Right atrium auricular region (tissue), 2 donors: ENCODE data around the gene TCTN1. TPM values are rescaled to one million over a fixed set of nuclear protein-coding genes. Genes with fewer than 3 reads are reported as not detected.
"Not testable (repeated sequence)": the region's sequence is repeated elsewhere in the genome, so short reads cannot be mapped to it uniquely, and the experiment has no call there.

Experiments
- DNase-seq: peaks from one replicate; pipeline ENCODE4 v3.0.0-alpha.2; 2019; ENCODE audit warnings: low spot score
- H3K27ac ChIP-seq, 2 donors: fragments of 200-600 bp; sonication (generic); 1 replicate in 1 of 2; 2 replicates in 1 of 2; pipeline ENCODE4 v1.5.1; 2016 to 2019
- H3K27me3 ChIP-seq, 2 donors: fragments of 200-600 bp; sonication (generic); one replicate each; pipeline versions ENCODE4 v1.5.1 to v1.6.0; 2017 to 2019
- H3K36me3 ChIP-seq: fragments of 200-600 bp; sonication (generic); one replicate; pipeline ENCODE4 v1.5.1; 2016
- H3K4me1 ChIP-seq, 2 donors: fragments of 200-600 bp; sonication (generic); one replicate each; pipeline versions ENCODE4 v1.5.1 to v1.6.0; 2017 to 2019
- H3K4me3 ChIP-seq, 2 donors: fragments of 200-600 bp; sonication (generic); 1 replicate in 1 of 2; 2 replicates in 1 of 2; pipeline ENCODE4 v1.5.1; 2017 to 2019; ENCODE audit warnings: mild to moderate bottlenecking in 1 of 2, moderate library complexity in 1 of 2
- H3K9me3 ChIP-seq, 2 donors: fragments of 200-600 bp; sonication (generic); one replicate each; pipeline ENCODE4 v1.5.1; 2019
- total RNA-seq, 2 donors: library from RNA; depleted of rRNA; stranded (reverse); fragments of >200 nt; gene quantifications; one replicate each; pipeline ENCODE4 v1.1.0, GENCODE V29; 2016
- TF ChIP-seq, protein P1 (sequence below), 2 donors: fragments of 200-600 bp; sonication (generic); IDR thresholded peaks; one replicate each; pipeline ENCODE4 v1.5.1; 2019; ENCODE audit warnings: antibody characterized with exemption in 2 of 2

Gene TCTN1
- total RNA-seq, 2 donors from 2014 or later = 23.7 to 29.0 TPM

DNA sequence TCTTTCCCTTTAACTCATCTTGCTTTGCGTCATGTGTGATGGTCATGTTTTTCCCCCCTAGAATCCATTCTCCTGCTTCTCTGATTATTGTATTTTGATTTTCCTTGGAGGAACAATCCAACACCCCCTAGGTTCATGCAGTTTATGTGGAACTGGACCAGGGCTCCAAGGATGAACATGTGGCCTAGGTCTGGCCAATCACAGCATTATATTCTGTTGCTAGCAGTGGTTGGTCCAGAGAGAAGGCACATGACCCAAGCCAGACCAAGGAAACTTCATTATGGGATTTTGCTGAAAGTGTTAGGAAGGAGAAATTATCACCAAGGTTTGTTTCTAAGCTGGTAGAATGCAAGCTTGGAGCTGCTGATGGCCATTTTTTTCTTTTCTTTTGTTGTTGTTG lies 23.9 kb upstream of the TCTN1 start:
- Histone ChIP-seq H3K4me1 (peaks cover 0 to 22% of the 10 kb centered on the region in 2 donors), H3K4me3 (no peak overlapping the region), H3K27ac (peak overlapping the region in 1 of 2 donors; percentile 54), H3K27me3 (no peaks in the 10 kb centered on the region), H3K9me3 (no peaks in the 10 kb centered on the region), H3K36me3 (no peaks in the 10 kb centered on the region)
- DNase-seq = no peak
- TF ChIP-seq, protein P1, sequence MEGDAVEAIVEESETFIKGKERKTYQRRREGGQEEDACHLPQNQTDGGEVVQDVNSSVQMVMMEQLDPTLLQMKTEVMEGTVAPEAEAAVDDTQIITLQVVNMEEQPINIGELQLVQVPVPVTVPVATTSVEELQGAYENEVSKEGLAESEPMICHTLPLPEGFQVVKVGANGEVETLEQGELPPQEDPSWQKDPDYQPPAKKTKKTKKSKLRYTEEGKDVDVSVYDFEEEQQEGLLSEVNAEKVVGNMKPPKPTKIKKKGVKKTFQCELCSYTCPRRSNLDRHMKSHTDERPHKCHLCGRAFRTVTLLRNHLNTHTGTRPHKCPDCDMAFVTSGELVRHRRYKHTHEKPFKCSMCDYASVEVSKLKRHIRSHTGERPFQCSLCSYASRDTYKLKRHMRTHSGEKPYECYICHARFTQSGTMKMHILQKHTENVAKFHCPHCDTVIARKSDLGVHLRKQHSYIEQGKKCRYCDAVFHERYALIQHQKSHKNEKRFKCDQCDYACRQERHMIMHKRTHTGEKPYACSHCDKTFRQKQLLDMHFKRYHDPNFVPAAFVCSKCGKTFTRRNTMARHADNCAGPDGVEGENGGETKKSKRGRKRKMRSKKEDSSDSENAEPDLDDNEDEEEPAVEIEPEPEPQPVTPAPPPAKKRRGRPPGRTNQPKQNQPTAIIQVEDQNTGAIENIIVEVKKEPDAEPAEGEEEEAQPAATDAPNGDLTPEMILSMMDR (IDR thresholded peaks at IDR 0.05) = no peak

DNA sequence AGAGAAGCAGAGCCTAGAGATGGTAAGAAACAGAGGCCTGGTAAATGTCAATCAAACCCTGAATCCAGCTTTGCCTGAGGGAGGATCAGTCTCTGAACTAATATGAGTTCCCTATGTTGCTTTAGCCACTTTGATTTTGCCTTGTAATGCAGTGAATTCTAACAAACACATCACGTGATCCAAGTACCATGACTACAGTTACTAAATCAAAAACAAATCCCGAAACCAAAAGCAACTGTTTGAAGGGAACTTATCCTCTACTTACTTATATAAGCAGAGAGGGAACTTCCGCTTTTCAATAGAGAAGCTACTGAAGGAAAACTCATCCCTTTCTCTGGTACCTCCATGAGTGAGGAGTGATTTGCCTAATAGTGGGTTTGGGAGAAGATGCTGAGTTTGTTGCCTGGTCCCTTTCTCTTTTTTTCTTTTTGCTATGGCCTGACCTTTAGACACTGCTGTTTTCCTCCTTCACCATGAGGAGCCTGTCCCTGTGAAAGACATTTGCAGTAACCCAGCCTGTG lies 23.1 kb upstream of the TCTN1 start:
- Histone ChIP-seq H3K9me3 (no peaks in the 10 kb centered on the region), H3K4me1 (peaks cover 0 to 14% of the 10 kb centered on the region in 2 donors), H3K27ac (peak overlapping the region; percentile 44 to 54), H3K36me3 (no peaks in the 10 kb centered on the region), H3K4me3 (no peak overlapping the region), H3K27me3 (no peaks in the 10 kb centered on the region)
- DNase-seq = no peak
- TF ChIP-seq, protein P1 (IDR thresholded peaks at IDR 0.05) = no peak

DNA sequence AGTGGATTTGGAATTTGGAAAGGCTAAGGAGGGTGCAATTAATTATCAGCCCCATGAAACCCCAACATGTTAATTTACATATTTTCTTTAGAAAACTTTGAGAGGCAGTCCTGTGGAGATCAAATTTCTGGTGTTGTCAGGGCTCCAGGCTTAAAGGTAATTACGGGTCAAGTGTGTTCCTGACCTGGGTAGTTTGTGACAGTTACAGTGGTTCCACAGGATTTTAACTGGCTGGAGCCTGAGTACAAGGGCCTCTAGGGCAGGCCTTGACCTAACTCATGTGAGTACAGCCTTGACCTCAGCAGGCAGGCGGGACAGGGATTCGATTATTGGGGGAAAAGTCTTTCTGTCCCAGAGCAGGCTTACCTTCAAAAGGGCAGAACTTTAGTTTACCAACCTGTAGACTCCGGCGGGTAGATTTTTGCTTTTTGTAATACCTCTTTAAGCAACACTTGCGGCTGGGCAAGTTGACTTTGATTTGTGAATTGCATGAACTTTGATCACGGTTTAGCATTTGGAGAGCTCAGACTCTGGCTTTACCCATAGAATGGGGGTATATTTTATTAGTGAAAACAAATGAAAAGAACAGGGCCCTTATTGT lies 22.4 kb upstream of the TCTN1 start:
- H3K27ac ChIP-seq = peak overlapping the region; percentile 23 to 54
- H3K36me3 ChIP-seq = no peaks in the 10 kb centered on the region
- no peaks in the 10 kb centered on the region for H3K27me3 ChIP-seq
- no peaks in the 10 kb centered on the region for H3K9me3 ChIP-seq
- no peak overlapping the region for H3K4me3 ChIP-seq
- H3K4me1 ChIP-seq = peaks cover 0 to 12% of the 10 kb centered on the region in 2 donors
- TF ChIP-seq, protein P1 (IDR thresholded peaks at IDR 0.05) = no peak
- no peak for DNase-seq

DNA sequence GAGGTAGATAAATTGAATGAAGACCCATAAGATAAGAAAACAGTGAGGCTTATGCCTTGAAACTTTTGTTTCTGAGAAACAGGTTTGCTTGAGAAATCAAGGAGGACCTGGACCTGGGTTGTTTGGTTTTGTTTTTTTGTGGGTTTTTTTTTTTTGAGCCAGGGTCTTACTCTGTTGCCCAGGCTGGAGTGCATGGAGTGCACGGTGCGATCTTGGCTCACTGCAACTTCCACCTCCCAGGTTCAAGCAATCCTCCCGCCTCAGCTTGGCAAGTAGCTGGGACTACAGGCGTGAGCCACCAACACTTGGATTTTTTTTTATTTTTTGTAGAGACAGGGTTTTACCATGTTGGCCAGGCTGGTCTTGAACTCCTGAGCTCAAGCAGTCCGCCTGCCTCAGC lies 21.9 kb upstream of the TCTN1 start:
- TF ChIP-seq, protein P1 (IDR thresholded peaks at IDR 0.05) = no peak
- no peaks in the 10 kb centered on the region for H3K27me3 ChIP-seq
- H3K9me3 ChIP-seq = no peaks in the 10 kb centered on the region
- H3K36me3 ChIP-seq = no peaks in the 10 kb centered on the region
- DNase-seq = no peak
- H3K27ac ChIP-seq = peak overlapping the region in 1 of 2 donors; percentile 23
- no peak overlapping the region for H3K4me3 ChIP-seq
- peaks cover 0 to 12% of the 10 kb centered on the region in 2 donors for H3K4me1 ChIP-seq

DNA sequence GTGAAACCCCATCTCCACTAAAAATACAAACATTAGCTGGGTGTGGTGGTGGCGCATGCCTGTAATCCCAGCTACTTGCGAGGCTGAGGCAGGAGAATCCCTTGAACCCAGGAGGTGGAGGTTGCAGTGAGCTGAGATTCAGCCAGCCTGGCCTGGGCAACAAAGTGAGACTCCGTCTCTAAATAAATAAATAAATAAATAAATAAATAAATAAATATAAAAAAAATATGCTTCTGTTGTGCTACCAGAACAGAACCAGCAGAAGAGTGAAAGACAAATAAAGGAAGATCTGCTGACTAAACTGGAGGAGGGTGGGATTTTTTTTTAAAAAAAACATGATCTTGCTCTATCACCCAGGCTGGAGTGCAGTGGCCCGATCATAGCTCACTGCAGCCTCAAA lies 21.0 kb upstream of the TCTN1 start:
- DNase-seq, H3K9me3 ChIP-seq, H3K27me3 ChIP-seq, H3K27ac ChIP-seq, H3K36me3 ChIP-seq, H3K4me3 ChIP-seq: not testable (repeated sequence)
- peaks cover 0 to 12% of the 10 kb centered on the region in 2 donors for H3K4me1 ChIP-seq

DNA sequence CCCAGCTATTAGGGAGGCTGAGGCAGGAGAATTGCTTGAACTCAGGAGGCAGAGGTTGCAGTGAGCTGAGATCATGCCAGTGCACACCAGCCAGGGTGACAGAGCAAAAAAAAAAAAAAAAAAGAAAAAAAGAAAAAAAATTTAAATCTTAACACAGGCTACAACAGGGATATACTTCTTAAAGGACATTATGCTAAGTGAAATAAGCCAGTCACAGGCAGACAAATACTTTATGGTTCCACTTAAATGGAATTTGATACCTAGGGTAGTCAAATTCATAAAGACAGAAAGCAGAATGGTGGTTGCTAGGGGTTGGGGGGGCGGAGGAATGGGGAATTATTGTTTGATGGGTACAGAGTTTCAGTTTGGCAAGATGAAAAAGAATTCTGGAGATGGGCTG lies 16.0 kb upstream of the TCTN1 start:
- no peak for DNase-seq
- Histone ChIP-seq H3K9me3 (no peaks in the 10 kb centered on the region), H3K27me3 (no peaks in the 10 kb centered on the region), H3K4me3 (no peak overlapping the region), H3K36me3 (no peaks in the 10 kb centered on the region), H3K27ac (no peak overlapping the region), H3K4me1 (no peaks in the 10 kb centered on the region)
- TF ChIP-seq, protein P1 (IDR thresholded peaks at IDR 0.05) = no peak
